Activated CD4-positive, alpha-beta T cell treated with anti-CD3 and anti-CD28 coated beads for 36 hours (primary cell): ENCODE data around the gene SLC27A2. TPM values are rescaled to one million over a fixed set of nuclear protein-coding genes. Genes with fewer than 3 reads are reported as not detected.
A peak's percentile ranks its signal among the peaks of the same experiment; 100 is the strongest.

Experiments
- ATAC-seq: fragments of 200-7000 bp; cut with Tn5 transposase; one replicate; pipeline ENCODE4 v1.10.0; 2021; ENCODE audit warnings: mild to moderate bottlenecking, moderate library complexity
- CTCF ChIA-PET: fragments of 350-600 bp; sonication (Branson Sonifier 250); formaldehyde crosslinking; loops from one replicate; lab custom pipeline; 2021; ENCODE audit warnings: antibody characterized with exemption; lab: Charles Lee
- POLR2A ChIA-PET: fragments of 350-600 bp; sonication (Branson Sonifier 250); formaldehyde crosslinking; loops from one replicate; lab custom pipeline; 2021; ENCODE audit warnings: antibody characterized with exemption, inconsistent platforms; lab: Charles Lee
- DNase-seq: peaks from one replicate; pipeline ENCODE4 v3.0.0-alpha.2; 2020
- H3K27ac Mint-ChIP-seq: one replicate; pipeline ENCODE4 v1.8.0; 2021; ENCODE audit warnings: mixed read lengths
- H3K27me3 Mint-ChIP-seq: one replicate; pipeline ENCODE4 v1.8.0; 2021; ENCODE audit warnings: mixed read lengths
- H3K36me3 Mint-ChIP-seq: one replicate; pipeline ENCODE4 v1.8.0; 2021; ENCODE audit warnings: low read depth, mixed read lengths
- H3K4me1 Mint-ChIP-seq: one replicate; pipeline ENCODE4 v1.8.0; 2021; ENCODE audit warnings: mixed read lengths
- H3K4me3 Mint-ChIP-seq: one replicate; pipeline ENCODE4 v1.8.0; 2021; ENCODE audit warnings: mild to moderate bottlenecking, moderate library complexity, mixed read lengths
- H3K9me3 Mint-ChIP-seq: one replicate; pipeline ENCODE4 v1.8.0; 2021; ENCODE audit warnings: low read depth, mixed read lengths
- intact Hi-C, 2 experiments: fragments of 100-400 bp; cut with DNase I in 1 of 2; cut with micrococcal nuclease in 1 of 2; formaldehyde crosslinking; loops; one replicate each; pipeline versions ENCODE4 v1.14.2 to v1.15.1; 2022 to 2024; cut with DNase I, micrococcal nuclease
- total RNA-seq, 2 experiments: library from RNA; stranded (reverse); gene quantifications; one replicate each; pipeline ENCODE4 v1.2.3, GENCODE V29; 2021

The SLC27A2 gene
- total RNA-seq, 2 experiments from 2014 or later, result 20.7 to 22.1 TPM

DNA sequence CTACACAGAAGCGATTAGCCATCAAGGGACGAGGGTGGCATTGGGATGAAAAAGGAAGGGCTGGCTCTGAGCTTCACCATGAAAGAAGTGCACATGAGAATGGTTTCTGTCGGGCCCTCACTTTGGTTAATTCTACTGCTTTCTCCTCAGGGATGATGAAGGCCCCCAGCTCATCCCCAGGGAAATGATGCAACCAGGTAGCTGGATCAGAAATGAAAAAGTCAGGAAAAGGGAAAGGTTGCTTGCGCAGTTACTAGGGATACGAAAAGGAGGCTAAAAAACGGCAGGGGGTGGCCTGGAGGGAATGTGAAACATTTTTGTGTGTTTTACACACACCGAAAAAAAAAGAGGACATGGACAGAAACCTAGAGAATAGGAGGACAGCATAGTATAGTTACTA, 1.4 kb upstream of the SLC27A2 start:
- peak overlapping the region; percentile 38 for H3K27ac Mint-ChIP-seq
- H3K4me3 Mint-ChIP-seq, result no peak overlapping the region
- POLR2A ChIA-PET, result interaction anchor here (0.6 kb wide), 1 partner anchor 178 kb away, joined by 3 read pairs; no protein-coding TSS in a partner anchor

DNA sequence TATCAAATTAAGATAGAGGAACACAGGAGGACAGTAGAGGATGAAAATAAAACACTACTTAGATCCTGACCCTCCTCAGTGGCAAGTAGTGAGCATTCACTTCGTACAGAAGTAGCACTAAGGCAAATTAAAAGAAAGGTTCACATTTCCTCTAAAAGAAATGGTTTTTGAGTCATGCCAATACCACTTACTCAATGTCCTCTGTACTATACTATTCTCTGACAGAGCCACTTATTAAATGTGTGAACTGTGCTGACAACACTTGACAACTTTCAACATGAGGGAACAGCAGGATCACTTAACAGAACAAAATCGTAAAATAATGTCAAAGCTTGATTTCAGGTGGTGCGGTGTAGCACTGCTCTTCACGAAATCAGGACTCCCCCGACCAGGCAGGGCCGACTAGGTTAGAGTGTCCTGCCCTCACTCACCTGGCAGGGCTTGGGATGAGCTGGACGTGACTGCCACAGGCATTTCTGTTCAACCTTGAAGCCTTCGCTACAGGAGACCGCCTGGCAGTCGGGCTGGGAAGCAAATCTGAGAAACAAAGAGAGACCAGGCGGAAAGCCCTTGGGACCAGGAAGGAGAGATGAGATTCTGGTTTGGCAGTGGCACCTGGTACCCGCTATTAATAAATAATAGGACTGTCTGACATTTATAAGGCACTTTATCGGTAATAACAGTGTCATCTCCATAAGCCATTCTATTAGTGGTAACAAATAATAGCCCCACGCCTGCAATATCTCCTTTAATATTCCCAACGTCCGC, 611 bp upstream of the SLC27A2 start:
- ATAC-seq, result no peak

More for the DNA sequence above, 1.4 kb upstream of the SLC27A2 start:
- intact Hi-C loops, result loop anchor here (5.0 to 10.0 kb wide), 5 partner anchors 67 to 727 kb away; partner anchors contain the start of genes AP4E1 (in 2 of the 2) and USP8 (in 1 of the 2)
- CTCF ChIA-PET, result interaction anchor here (1.0 to 1.2 kb wide), 3 partner anchors 134 to 137 kb away, joined by 3 read pairs; no protein-coding TSS in a partner anchor
- Mint-ChIP-seq H3K4me1 (peaks cover 33% of the 10 kb centered on the region), H3K27me3 (peaks cover 32% of the 10 kb centered on the region), H3K9me3 (no peaks in the 10 kb centered on the region), H3K36me3 (no peaks in the 10 kb centered on the region)
- no peak for DNase-seq
- ATAC-seq, result no peak

GRCh38 chr15:50182219-50183013, 420 bp downstream of the SLC27A2 start:
- Mint-ChIP-seq H3K9me3 (no peaks in the 10 kb centered on the region), H3K27me3 (peaks cover 27% of the 10 kb centered on the region), H3K27ac (peak overlapping the region; percentile 88), H3K36me3 (peaks cover 11% of the 10 kb centered on the region), H3K4me3 (peak overlapping the region; percentile 85), H3K4me1 (peaks cover 21% of the 10 kb centered on the region)
- DNase-seq (peak; percentile 73), ATAC-seq (peak; percentile 68)
- ChIA-PET POLR2A (interaction anchor here (0.9 to 1.7 kb wide), 6 partner anchors 45 to 173 kb away, joined by 3 to 7 read pairs (median 4); partner anchors contain the start of gene GABPB1), CTCF (interaction anchor here (0.7 to 2.6 kb wide), 9 partner anchors 14 to 947 kb away, joined by 3 to 10 read pairs (median 4); partner anchors contain the start of gene AP4E1)
- intact Hi-C loops, result loop anchor here (1.0 to 10.0 kb wide), 13 partner anchors 46 to 725 kb away; partner anchors contain the start of genes AP4E1 (in 2 of the 2), DTWD1 (in 1 of the 2), FAM227B (in 1 of the 2) and USP8 (in 1 of the 2)

More for the DNA sequence above, 611 bp upstream of the SLC27A2 start:
- peak overlapping the region; percentile 85 for H3K4me3 Mint-ChIP-seq
- H3K36me3 Mint-ChIP-seq, result peaks cover 2% of the 10 kb centered on the region
- ChIA-PET POLR2A (interaction anchor here (0.6 to 1.0 kb wide), 5 partner anchors 44 to 177 kb away, joined by 3 to 7 read pairs (median 3); partner anchors contain the start of gene GABPB1), CTCF (interaction anchor here (0.9 to 2.6 kb wide), 8 partner anchors 13 to 727 kb away, joined by 3 to 9 read pairs (median 3); partner anchors contain the start of gene AP4E1)
- peak overlapping the region; percentile 17 for H3K27ac Mint-ChIP-seq
- intact Hi-C loops, result loop anchor here (5.0 to 10.0 kb wide), 5 partner anchors 66 to 726 kb away; partner anchors contain the start of genes AP4E1 (in 2 of the 2) and USP8 (in 1 of the 2)
- H3K4me1 Mint-ChIP-seq, result peaks cover 31% of the 10 kb centered on the region
- H3K9me3 Mint-ChIP-seq, result no peaks in the 10 kb centered on the region
- H3K27me3 Mint-ChIP-seq, result peaks cover 28% of the 10 kb centered on the region
- DNase-seq, result peak; percentile 14

DNA sequence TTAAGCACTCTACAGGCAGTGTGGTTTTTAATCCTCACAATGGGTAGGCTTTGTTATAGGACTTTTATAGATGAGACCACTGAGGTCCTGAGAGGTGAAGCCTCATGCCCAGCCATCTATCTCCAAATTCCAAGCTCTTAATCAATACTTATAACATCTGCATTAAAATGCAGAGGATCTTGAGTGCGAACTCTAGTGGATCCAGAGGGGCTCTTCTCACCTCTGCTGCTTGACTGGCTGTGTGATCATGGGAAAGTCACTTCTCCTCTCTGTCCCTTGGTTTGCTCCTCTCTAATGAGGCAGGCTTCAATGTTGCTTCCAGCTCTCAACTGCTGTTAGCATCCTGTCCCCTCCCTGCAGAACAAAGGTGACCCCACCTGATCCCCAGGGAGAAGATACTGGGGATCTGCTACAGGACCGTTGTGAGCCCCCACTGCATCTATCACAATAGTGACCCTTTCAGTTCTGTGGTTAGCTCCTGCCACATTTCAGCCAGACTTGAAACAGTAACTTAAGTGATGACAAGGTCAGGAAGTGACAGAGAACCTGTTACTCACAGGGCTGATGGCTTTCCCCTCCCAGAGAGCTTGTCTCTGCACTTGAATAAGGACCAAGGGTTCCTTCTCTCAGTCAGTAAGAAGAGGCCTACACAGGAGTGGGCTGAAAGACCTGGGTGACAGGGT, 1.3 kb downstream of the SLC27A2 start:
- ATAC-seq (peak; percentile 80), DNase-seq (peak; percentile 61)
- POLR2A ChIA-PET, result interaction anchor here (0.9 to 1.7 kb wide), 3 partner anchors 66 to 170 kb away, joined by 3 to 6 read pairs (median 5); no protein-coding TSS in a partner anchor
- peak overlapping the region; percentile 85 for H3K4me3 Mint-ChIP-seq
- peaks cover 18% of the 10 kb centered on the region for H3K36me3 Mint-ChIP-seq
- H3K4me1 Mint-ChIP-seq, result peaks cover 20% of the 10 kb centered on the region
- peak overlapping the region; percentile 88 for H3K27ac Mint-ChIP-seq
- intact Hi-C loops, result loop anchor here (1.0 to 10.0 kb wide), 11 partner anchors 46 to 724 kb away; partner anchors contain the start of genes AP4E1 (in 2 of the 2), DTWD1 (in 1 of the 2), FAM227B (in 1 of the 2) and USP8 (in 1 of the 2)
- CTCF ChIA-PET, result interaction anchor here (0.7 to 2.6 kb wide), 6 partner anchors 15 to 948 kb away, joined by 3 to 10 read pairs (median 5); no protein-coding TSS in a partner anchor
- peaks cover 24% of the 10 kb centered on the region for H3K27me3 Mint-ChIP-seq
- no peaks in the 10 kb centered on the region for H3K9me3 Mint-ChIP-seq

DNA sequence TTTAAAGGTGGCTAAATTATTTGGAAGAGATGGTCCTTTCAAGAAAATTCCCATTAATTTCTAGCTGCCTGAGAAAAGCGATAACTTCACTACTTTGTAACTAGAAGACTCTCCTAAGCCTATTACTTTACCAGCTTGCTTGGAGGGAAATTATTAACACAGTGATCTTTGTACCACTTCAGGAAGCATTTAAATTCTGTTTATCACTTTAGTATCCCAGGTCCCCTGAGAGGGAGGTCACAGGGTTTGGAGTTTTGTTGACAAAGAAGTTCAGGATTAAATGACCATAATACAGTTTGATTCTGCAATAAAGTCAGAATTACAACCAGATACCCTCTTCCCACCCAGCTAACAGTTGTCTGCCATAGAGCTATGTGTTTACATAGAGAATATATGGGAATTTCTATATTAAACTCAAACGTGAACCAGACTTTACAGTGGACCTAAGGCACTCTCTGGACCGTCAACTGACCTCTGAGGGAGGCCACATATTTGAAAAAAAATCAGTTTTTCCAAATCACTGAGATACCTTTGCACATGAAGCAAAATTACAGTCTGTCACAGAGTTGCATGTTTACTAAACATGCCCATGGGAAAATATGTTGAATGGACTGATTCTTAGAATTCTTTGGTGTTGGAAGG, 3.0 kb downstream of the SLC27A2 start:
- H3K4me3 Mint-ChIP-seq, result no peak overlapping the region
- ChIA-PET CTCF (interaction anchor here (2.8 kb wide), 1 partner anchor 131 kb away, joined by 9 read pairs; no protein-coding TSS in a partner anchor), POLR2A (interaction anchor here (0.5 kb wide), 1 partner anchor 74 kb away, joined by 3 read pairs; no protein-coding TSS in a partner anchor)
- H3K27me3 Mint-ChIP-seq, result peaks cover 20% of the 10 kb centered on the region
- H3K9me3 Mint-ChIP-seq, result no peaks in the 10 kb centered on the region
- DNase-seq (no peak), ATAC-seq (no peak)
- H3K36me3 Mint-ChIP-seq, result peaks cover 18% of the 10 kb centered on the region
- intact Hi-C loops, result loop anchor here (5.0 to 10.0 kb wide), 5 partner anchors 62 to 722 kb away; partner anchors contain the start of genes AP4E1 (in 2 of the 2) and USP8 (in 1 of the 2)
- H3K27ac Mint-ChIP-seq, result no peak overlapping the region
- peaks cover 20% of the 10 kb centered on the region for H3K4me1 Mint-ChIP-seq

- Mint-ChIP-seq H3K9me3 (no peaks in the 10 kb centered on the region), H3K4me3 (no peak overlapping the region), H3K27ac (no peak overlapping the region), H3K36me3 (peaks cover 18% of the 10 kb centered on the region), H3K4me1 (peaks cover 17% of the 10 kb centered on the region), H3K27me3 (peaks cover 10% of the 10 kb centered on the region)
- no peak for ATAC-seq
- no peak for DNase-seq
- intact Hi-C loops, result loop anchor here in 1 of 2 experiments (10.0 kb wide), 1 partner anchor 719 kb away; the partner anchor contains the start of gene AP4E1
- ChIA-PET CTCF (interaction anchor here (0.8 to 2.8 kb wide), 2 partner anchors 68 to 130 kb away, joined by 3 to 9 read pairs; no protein-coding TSS in a partner anchor), POLR2A (interaction anchor here (0.6 kb wide), 1 partner anchor 236 kb away, joined by 4 read pairs; no protein-coding TSS in a partner anchor)
Measured at GRCh38 chr15:50186090-50186489, 4.1 kb downstream of the SLC27A2 start.

DNA sequence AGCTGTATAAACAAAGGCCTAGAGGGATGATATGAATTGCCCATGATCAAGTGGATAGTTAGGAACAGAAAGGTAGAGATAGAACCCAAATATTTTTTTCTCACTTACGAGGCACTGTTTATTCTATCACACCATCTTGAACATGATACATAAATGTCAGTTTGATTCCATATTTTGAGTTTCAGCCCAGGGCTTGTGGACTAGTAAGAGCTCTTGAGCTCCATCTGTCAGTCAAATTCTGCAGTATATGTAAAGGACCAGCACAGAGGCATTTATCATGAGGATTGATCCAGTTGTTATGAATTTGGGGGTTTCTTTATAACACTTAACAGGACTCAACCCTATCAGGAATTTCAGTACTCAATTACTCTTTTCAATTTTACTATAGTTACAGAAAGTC, 4.8 kb downstream of the SLC27A2 start:
- no peak overlapping the region for H3K27ac Mint-ChIP-seq
- CTCF ChIA-PET, result interaction anchor here (0.8 to 2.8 kb wide), 2 partner anchors 68 to 129 kb away, joined by 3 to 9 read pairs; no protein-coding TSS in a partner anchor
- intact Hi-C loops, result loop anchor here in 1 of 2 experiments (10.0 kb wide), 1 partner anchor 718 kb away; the partner anchor contains the start of gene AP4E1
- no peak overlapping the region for H3K4me3 Mint-ChIP-seq
- H3K4me1 Mint-ChIP-seq, result peaks cover 13% of the 10 kb centered on the region
- no peak for DNase-seq
- peaks cover 18% of the 10 kb centered on the region for H3K36me3 Mint-ChIP-seq
- ATAC-seq, result no peak
- H3K9me3 Mint-ChIP-seq, result no peaks in the 10 kb centered on the region
- POLR2A ChIA-PET, result no interaction called here
- peaks cover 5% of the 10 kb centered on the region for H3K27me3 Mint-ChIP-seq

DNA sequence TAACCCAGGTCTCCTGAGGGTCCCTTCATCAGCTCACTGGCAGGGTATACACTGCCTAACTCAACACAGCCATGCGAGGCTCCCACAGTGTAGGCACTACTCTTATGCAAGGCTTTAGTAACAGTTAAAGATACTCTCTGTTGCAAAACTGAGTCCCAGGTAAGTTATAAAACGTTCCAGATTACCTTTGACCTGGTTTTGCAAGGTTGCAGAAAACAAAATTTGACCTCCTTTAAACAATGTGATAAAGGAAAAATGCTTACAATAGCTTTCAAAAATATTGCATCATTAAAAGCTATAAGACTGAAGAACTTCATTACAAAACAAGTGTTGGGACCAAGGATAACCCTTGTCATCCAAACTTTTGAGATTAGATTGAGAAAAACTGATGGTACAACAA, 5.5 kb downstream of the SLC27A2 start:
- POLR2A ChIA-PET, result no interaction called here
- CTCF ChIA-PET, result interaction anchor here (0.5 to 2.8 kb wide), 3 partner anchors 42 to 429 kb away, joined by 3 to 9 read pairs (median 5); no protein-coding TSS in a partner anchor
- peaks cover 13% of the 10 kb centered on the region for H3K4me1 Mint-ChIP-seq
- H3K27me3 Mint-ChIP-seq, result peaks cover 4% of the 10 kb centered on the region
- intact Hi-C loops, result loop anchor here in 1 of 2 experiments (10.0 kb wide), 1 partner anchor 717 kb away; the partner anchor contains the start of gene AP4E1
- no peaks in the 10 kb centered on the region for H3K9me3 Mint-ChIP-seq
- no peak for ATAC-seq
- no peak overlapping the region for H3K27ac Mint-ChIP-seq
- no peak for DNase-seq
- H3K4me3 Mint-ChIP-seq, result no peak overlapping the region
- peaks cover 18% of the 10 kb centered on the region for H3K36me3 Mint-ChIP-seq

GRCh38 chr15:50187997-50188396, 6.0 kb downstream of the SLC27A2 start:
- POLR2A ChIA-PET, result no interaction called here
- Mint-ChIP-seq H3K36me3 (peaks cover 20% of the 10 kb centered on the region), H3K4me3 (no peak overlapping the region), H3K9me3 (no peaks in the 10 kb centered on the region), H3K27ac (no peak overlapping the region), H3K4me1 (peaks cover 9% of the 10 kb centered on the region), H3K27me3 (peaks cover 2% of the 10 kb centered on the region)
- CTCF ChIA-PET, result interaction anchor here (0.5 to 2.8 kb wide), 3 partner anchors 43 to 429 kb away, joined by 3 to 9 read pairs (median 5); no protein-coding TSS in a partner anchor
- DNase-seq, result no peak
- intact Hi-C loops, result loop anchor here in 1 of 2 experiments (10.0 kb wide), 1 partner anchor 717 kb away; the partner anchor contains the start of gene AP4E1
- no peak for ATAC-seq
